Lower lobe of right lung (tissue), 2 donors: ENCODE results near the gene TMEM52B. TPM values are rescaled to one million over a fixed set of nuclear protein-coding genes. Genes with fewer than 3 reads are reported as not detected.

Experiments used
- ATAC-seq, 2 donors: fragments of 200-7000 bp; cut with Tn5 transposase; one replicate each; pipeline ENCODE4 v1.9.1; 2020 to 2022; ENCODE audit warnings: mild to moderate bottlenecking in 2 of 2, moderate library complexity in 2 of 2
- DNase-seq: peaks from one replicate; pipeline ENCODE4 v3.0.0-alpha.2; 2020
- H3K27ac ChIP-seq: fragments of 200-600 bp; one replicate; pipeline ENCODE4 v1.8.0; 2022
- H3K27me3 ChIP-seq: fragments of 200-600 bp; one replicate; pipeline ENCODE4 v1.8.0; 2022; ENCODE audit warnings: low read depth
- H3K36me3 ChIP-seq: fragments of 200-600 bp; one replicate; pipeline ENCODE4 v1.8.0; 2022; ENCODE audit warnings: mild to moderate bottlenecking
- H3K4me1 ChIP-seq: fragments of 200-600 bp; one replicate; pipeline ENCODE4 v1.8.0; 2022
- H3K4me3 ChIP-seq: fragments of 200-600 bp; one replicate; pipeline ENCODE4 v1.8.0; 2022; ENCODE audit warnings: mild to moderate bottlenecking
- H3K9me3 ChIP-seq: fragments of 200-600 bp; one replicate; pipeline ENCODE4 v1.8.0; 2022
- CTCF ChIP-seq: fragments of 200-600 bp; IDR thresholded peaks from one replicate; pipeline ENCODE4 v1.8.0; 2022; ENCODE audit warnings: antibody characterized with exemption, mild to moderate bottlenecking
- intact Hi-C: fragments of 100-400 bp; cut with DNase I; formaldehyde crosslinking; loops from one replicate; pipeline ENCODE4 v1.11.0; 2022
- total RNA-seq: library from RNA; stranded (reverse); fragmentation: NEBNext Ultra II Directional; extraction: Animal tissue kit (Norgen Biotek cat#: 25700); gene quantifications from one replicate; pipeline ENCODE4 v1.2.1, GENCODE V29; 2021
- donor health status: DM: no; HTN: yes; CAD: no; lungs with severe emphysema.

Gene TMEM52B
- total RNA-seq, 1 donor from 2014 or later, result 3.6 TPM

- Histone ChIP-seq H3K27ac (no peak overlapping the region), H3K4me1 (peaks cover 4% of the 10 kb centered on the region), H3K36me3 (no peaks in the 10 kb centered on the region), H3K27me3 (no peaks in the 10 kb centered on the region), H3K9me3 (no peaks in the 10 kb centered on the region), H3K4me3 (no peak overlapping the region)
- no peak for DNase-seq
- intact Hi-C loops, result loop anchor here (5.0 kb wide), 1 partner anchor 326 kb away; no protein-coding TSS in a partner anchor
- no peak for ATAC-seq
- no peak for TF ChIP-seq CTCF
Observed at GRCh38 chr12:10236720-10237119, 57.9 kb downstream of the TMEM52B start.

GRCh38 chr12:10238526-10238925 is 59.7 kb downstream of the TMEM52B start:
- H3K27me3 ChIP-seq, result no peaks in the 10 kb centered on the region
- H3K9me3 ChIP-seq, result no peaks in the 10 kb centered on the region
- intact Hi-C loops, result loop anchor here (5.0 kb wide), 1 partner anchor 324 kb away; no protein-coding TSS in a partner anchor

GRCh38 chr12:10241290-10241689 is 62.5 kb downstream of the TMEM52B start:
- TF ChIP-seq CTCF, result no peak
- no peak overlapping the region for H3K27ac ChIP-seq
- no peak overlapping the region for H3K4me3 ChIP-seq
- H3K36me3 ChIP-seq, result no peaks in the 10 kb centered on the region
- DNase-seq (no peak), ATAC-seq (no peak)
- intact Hi-C loops, result no loop called here
- H3K27me3 ChIP-seq, result no peaks in the 10 kb centered on the region
- H3K4me1 ChIP-seq, result peaks cover 4% of the 10 kb centered on the region
- H3K9me3 ChIP-seq, result no peaks in the 10 kb centered on the region

More at GRCh38 chr12:10238526-10238925, 59.7 kb downstream of the TMEM52B start:
- H3K4me3 ChIP-seq, result no peak overlapping the region
- no peaks in the 10 kb centered on the region for H3K36me3 ChIP-seq
- H3K4me1 ChIP-seq, result peaks cover 4% of the 10 kb centered on the region
- DNase-seq (no peak), ATAC-seq (no peak)
- no peak overlapping the region for H3K27ac ChIP-seq
- no peak for TF ChIP-seq CTCF

Other genes starting within 250 kb of the TMEM52B start
- not detected for gene CLEC2A, start 246.7 kb upstream of the TMEM52B start, total RNA-seq
- gene CLEC12A, start 207.6 kb upstream of the TMEM52B start, total RNA-seq, result 88.3 TPM
- 0.95 TPM for gene CLEC1B, start 179.9 kb upstream of the TMEM52B start, total RNA-seq
- 1.7 TPM for gene CLEC12B, start 168.4 kb upstream of the TMEM52B start, total RNA-seq
- 0.30 TPM for gene CLEC9A, start 148.3 kb upstream of the TMEM52B start, total RNA-seq
- 9.7 TPM for gene CLEC1A, start 80.0 kb upstream of the TMEM52B start, total RNA-seq
- gene CLEC7A, start 48.8 kb upstream of the TMEM52B start, total RNA-seq, result 79.5 TPM
- gene OLR1, start 6.9 kb upstream of the TMEM52B start, total RNA-seq, result 172 TPM
- gene GABARAPL1, start 33.8 kb downstream of the TMEM52B start, total RNA-seq, result 108 TPM
- gene KLRD1, start 128.8 kb downstream of the TMEM52B start, total RNA-seq, result 13.6 TPM
- 7.5 TPM for gene KLRK1, start 211.0 kb downstream of the TMEM52B start, total RNA-seq
- not detected for gene KLRC4, start 230.7 kb downstream of the TMEM52B start, total RNA-seq
- not detected for gene KLRC3, start 241.6 kb downstream of the TMEM52B start, total RNA-seq